MM.1S (cell line): Measurements from ENCODE around the gene PRKCZ.

Experiments
- CTCF ChIP-seq: fragments of 300-600 bp; sonication (generic); IDR thresholded peaks from 2 replicates; pipeline ENCODE4 v1.5.1; 2016; ENCODE audit warnings: antibody characterized with exemption, low read length, mixed read lengths
- EZH2phosphoT487 ChIP-seq: fragments of 300-600 bp; sonication (generic); IDR thresholded peaks from 2 replicates; pipeline ENCODE4 v1.6.1; 2018; ENCODE audit warnings: antibody characterized with exemption, low read length

GRCh38 chr1:2169200-2169836 lies 119.1 kb downstream of the PRKCZ start:
- TF ChIP-seq CTCF: no peak
- no peak for TF ChIP-seq EZH2phosphoT487
